Measurements from ENCODE around the gene GPSM1.
A peak's percentile ranks its signal among the peaks of the same experiment; 100 is the strongest.

Gene GPSM1

GRCh38 chr9:136379891-136380290, 52.6 kb downstream of the GPSM1 start:
- no peak for DNase-seq

GRCh38 chr9:136380381-136380780, 53.0 kb downstream of the GPSM1 start:
- no peak for DNase-seq

- DNase-seq, result no peak
These were observed 54.0 kb downstream of the GPSM1 start for GRCh38 chr9:136381311-136381710.

- DNase-seq, result no peak
These were observed 54.7 kb downstream of the GPSM1 start for GRCh38 chr9:136381966-136382513.

GRCh38 chr9:136383436-136383835, 56.1 kb downstream of the GPSM1 start:
- no peak for DNase-seq

DNA sequence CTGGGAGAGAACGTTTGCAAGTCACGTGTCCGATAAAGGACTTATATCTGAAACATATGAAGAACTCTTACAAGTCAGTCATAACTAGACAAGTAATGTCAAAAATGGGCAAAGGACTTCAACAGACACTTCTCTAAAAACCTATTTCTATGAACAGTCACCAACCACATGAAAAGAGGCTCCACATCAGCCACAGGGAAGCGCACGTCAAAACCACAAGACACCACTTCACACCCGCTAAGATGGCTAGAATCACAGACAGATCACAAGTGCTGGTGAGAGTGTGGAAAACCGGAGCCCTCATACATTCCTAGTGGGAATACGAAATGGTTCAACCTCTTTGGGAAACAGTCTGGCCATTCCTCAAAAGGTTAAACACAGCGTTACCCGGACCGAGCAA, 57.7 kb downstream of the GPSM1 start:
- DNase-seq, result no peak

GRCh38 chr9:136386018-136386417, 58.7 kb downstream of the GPSM1 start:
- no peak for DNase-seq

DNA sequence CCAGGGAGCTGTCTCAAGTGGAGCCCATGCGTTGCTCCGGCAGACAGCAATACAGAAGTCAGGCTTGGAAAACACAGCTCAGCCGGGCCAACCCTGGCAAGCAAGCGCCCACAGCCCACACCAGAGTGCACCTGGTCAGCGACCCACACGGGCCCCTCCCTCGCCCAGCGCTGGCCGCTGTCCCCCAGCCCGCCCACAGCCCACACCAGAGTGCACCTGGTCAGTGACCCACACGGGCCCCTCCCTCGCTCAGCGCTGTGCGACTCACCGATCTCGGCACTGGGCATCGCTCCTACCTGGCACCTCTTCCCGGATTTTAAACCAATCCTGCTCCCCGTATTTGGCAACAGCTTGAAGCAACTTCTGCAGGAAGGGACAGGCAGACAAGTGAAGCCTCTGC, 59.9 kb downstream of the GPSM1 start:
- no peak for DNase-seq

GRCh38 chr9:136389396-136389795, 62.1 kb downstream of the GPSM1 start:
- DNase-seq, result no peak

DNA sequence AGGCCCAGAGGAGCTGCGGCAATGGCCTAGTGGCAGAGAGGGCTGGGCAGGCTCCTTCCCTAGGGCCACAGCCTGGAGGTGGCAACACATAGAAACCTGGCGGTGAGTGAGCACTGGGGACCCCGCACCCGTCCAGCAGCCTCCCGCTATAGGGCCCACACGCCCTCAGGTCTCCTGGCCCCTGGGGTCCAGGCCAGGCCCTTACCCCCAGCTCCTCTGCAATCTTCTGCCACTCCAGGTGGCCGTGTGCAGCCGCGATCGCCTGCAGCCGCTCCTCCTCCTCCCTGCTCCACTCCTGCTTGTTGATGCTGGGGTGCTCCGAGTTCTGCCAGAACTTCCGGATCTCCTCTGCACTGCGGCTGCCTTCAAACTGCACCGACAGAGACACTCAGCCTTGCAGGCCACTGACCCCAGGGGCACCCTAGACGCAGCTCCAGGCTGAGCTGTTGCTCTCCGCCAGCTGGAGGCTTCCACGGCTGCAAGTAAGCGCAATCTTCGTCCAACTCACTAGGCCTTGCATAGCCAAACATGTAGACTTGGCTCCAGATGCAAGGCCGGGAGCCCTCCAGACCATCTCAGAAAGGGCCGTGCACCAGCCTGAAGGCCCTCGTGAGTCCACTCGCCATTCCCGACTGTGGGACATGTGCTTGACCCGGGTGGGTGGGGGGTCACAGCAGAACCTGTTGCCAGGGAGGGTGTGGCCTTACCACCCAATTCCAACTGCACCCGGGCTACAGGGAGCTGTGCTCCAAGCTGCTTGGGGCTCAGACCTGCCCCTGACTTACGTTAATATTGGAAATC, 64.6 kb downstream of the GPSM1 start:
- no peak for DNase-seq

DNA sequence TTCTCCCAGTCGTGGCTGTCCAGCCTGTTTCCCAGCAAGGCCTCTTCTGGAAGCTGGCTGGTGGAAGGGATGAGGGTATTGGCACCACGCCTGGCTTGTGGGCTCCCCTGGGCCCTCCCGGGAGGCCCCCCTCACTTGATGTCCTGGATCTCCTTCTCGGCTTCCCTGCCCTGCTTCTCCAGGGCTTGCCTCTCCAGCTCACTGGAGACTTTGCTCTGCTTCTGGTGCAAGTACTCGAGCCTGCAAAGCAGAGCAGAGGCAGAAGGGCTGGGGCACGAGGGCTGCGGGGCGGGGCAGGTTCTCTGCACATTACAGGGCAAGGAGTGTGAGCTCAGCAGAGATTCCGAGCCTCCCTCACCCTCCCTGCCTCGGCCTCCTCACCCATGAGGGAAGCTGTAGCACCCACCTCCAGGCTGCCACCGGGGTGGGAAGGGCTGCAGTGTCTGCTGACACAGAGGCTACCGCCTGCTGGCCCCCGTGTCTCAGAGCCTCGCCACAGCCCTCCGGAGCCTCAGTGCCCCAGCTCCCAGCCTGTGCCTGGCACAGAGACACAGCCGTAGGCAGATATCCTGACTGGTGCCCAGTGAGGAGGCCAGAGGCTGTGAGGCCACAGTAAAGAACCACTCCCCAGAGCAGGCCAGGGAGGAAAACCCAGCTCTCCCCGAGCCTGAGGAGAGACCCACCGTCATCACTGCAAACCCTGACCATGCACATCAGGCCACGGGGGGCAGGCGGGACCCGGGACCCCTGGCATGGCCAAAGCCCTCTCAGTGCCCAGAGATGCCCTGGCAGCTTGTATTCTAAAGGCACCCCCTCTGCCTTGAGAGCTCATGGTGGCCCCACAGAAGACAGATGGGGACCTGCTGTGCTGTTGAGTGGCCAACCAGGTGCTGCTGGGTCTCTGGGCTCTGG, 65.5 kb downstream of the GPSM1 start:
- DNase-seq, result no peak

GRCh38 chr9:136393531-136393930, 66.2 kb downstream of the GPSM1 start:
- no peak for DNase-seq

DNA sequence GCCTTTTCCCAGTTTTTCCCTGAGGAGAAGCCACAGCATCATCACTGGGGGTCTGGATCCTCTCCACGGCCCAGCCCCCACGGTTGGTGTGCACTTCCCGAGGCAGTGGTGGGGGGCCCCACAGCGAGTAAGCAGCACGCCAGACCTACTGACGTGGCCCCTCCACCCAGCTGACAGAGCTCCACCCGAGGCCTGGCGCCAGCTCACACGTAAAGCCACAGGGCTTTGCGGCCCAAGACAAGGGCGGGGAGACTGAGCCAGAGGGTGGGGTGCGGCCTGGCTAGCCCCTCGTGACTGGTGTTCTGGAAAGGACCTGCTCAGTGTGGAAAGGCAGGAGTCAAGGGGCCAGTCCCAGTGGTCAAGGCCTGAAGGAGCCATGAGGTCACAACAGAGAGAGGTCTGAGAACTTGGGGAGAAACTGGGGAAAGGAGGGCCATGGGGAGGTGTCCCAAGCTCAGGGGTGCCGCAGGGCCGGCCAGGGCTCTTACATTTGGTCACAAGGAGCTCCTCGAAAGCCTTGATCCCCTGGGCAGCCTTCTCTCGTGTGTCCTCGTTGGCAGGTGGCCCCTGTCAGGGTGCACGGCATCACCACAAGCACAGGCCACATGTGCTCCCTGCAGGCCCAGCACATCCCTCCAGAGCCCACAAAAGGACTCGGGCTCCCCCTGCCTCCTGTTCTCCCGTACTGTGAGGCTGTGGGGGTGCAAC, 67.1 kb downstream of the GPSM1 start:
- DNase-seq, result no peak

GRCh38 chr9:136395020-136395340, 67.6 kb downstream of the GPSM1 start:
- DNase-seq, result no peak

GRCh38 chr9:136395345-136396218, 68.2 kb downstream of the GPSM1 start:
- DNase-seq, result no peak

DNA sequence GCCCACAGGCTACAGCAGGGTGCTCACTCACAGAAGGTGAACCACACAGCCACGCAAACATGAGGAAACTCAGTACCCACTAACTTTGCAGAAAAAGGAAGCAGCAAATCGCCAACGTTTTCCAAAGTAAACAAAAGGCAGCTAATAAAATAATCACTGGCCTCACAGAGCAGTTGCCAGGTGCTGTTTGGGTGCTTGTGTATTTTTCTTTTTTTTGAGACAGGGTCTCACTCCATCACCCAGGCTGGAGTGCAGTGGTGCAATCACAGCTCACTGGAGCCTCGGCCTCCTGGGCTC, 68.8 kb downstream of the GPSM1 start:
- DNase-seq, result no peak

- no peak for DNase-seq
These were observed 70.3 kb downstream of the GPSM1 start for GRCh38 chr9:136397643-136398042.

GRCh38 chr9:136398286-136398685, 70.9 kb downstream of the GPSM1 start:
- DNase-seq, result no peak

DNA sequence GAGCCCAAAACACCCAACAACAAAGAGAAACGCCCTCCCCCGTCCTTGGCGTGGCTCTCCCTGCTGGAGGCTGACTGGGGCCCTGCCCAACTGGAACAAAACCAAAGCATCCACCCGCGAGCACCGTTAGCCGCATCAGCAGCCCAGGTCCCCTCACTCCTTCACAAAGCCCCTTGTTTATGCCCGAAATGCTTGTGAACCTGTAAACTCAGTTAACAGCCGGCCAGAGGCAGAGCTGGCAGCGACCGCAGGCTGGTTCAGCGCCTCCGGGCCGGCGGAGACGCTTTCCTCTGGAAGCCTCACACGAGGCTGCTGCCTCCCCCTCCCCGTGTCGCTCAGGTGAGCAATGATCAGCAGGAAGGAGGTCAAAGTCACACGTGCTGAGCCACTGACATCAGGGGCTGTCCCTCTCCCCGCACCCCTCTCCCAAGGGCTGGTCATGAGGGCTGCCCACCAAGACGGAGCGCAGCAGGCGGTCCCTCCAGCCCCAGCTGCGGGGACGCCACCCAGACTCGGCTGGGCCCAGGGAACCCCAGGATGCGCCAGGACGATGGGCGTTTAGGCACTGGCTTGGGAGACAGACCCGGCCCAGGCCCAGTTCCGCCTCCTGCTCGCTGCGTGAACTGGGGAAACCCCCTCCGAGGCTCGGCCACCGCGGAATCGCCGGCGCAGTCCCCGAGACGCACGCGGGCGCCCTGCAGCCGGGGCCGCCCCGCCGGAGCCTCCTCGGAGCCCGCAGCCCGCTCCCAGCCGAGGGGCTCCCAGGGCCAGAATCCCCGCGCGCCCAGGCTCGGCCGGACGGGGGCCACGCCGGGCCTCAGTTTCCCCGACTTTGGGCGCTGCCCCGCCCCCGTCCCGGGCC, 72.1 kb downstream of the GPSM1 start:
- peak; percentile 45 for DNase-seq

GRCh38 chr9:136400038-136400834, 72.9 kb downstream of the GPSM1 start, which contains the start of gene SNAPC4:
SNAPC4 (minus strand) TSS chr9:136400170; CDS start chr9:136398428, 1,742 bp downstream.
- DNase-seq, result peak; percentile 89

Measured in activated naive CD4-positive, alpha-beta T cell treated with anti-CD3 and anti-CD28 coated beads, Interleukin-2, amount 50 U/mL, for 16 hours (primary cell).